ENCODE results near the gene MAGI3.
"Not testable (repeated sequence)": the region's sequence is repeated elsewhere in the genome, so short reads cannot be mapped to it uniquely, and the experiment has no call there.

The MAGI3 gene

DNA sequence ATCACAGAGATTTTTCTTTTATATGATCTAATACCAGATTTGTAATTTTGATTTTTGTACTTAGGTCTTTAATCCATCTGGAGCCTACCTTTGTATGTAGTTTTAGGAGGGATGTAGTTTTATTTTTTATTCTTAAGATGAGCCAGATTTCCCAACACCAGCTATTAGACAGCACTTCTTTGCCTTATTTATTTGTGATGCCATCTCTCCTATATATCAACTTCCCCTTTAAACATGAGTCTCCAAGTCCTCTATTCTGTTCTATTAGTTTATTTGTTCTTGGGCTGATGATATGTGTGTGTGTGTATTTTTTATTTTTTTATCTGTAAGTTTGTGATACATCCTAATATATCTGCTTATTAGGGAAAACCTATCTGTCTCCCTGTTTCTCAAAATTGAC lies 274.8 kb downstream of the MAGI3 start:
- DNase-seq, result no peak

DNA sequence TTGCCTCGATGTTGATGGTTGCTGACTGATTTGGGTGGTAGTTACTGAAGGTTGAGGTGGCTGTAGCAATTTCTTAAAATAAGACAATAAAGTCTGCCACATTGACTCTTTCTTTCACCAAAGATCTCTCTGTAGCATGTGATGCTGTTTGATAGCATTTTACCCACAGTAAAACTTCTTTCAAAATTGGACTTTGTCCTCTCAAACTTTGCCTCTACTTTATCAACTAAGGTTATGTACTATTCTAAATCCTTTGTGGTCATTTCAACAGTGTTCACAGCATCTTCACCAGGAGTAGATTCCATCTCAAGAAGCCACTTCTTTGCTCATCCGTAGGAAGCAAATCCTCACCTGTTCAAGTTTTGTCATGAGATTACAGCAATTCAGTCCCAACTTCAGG lies 275.8 kb downstream of the MAGI3 start:
- DNase-seq, result no peak

DNA sequence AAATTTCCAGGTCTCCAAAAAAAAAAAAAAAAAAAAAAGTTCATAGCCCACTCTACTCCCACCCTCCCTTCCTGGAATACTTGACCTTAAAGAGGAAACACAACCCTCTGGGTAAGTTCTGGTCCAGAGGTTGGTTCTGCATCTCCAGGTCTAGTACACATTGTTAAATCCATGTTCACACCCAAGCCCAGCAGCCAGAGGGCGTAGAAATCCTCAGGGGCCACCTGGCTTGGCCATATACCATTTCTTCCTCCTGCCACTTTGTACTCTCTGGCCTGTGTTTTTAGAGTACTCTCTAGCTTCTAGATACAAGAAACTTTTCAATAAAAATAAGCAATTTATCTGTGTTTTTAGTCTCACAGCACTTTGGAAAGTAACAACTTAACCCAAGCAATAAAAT lies 279.7 kb downstream of the MAGI3 start:
- DNase-seq, result no peak

DNA sequence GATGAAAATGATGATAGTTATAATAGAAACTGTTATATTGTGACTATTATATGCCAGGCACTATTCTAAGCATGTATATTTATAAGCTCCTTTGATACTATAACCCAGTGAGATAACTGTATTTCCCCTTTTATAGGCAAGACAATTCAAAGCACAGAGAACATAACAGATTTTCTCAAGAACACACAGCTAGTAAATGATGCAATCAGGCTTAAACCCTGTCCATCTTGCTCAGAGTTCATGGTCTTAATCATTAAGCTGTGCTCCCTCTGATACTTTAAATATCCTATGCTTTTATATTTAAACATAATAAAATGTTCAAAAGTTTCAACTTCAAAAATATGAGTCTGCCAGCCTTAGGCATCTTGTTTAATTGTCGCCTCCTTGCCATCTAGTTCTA lies 280.3 kb downstream of the MAGI3 start:
- no peak for DNase-seq

DNA sequence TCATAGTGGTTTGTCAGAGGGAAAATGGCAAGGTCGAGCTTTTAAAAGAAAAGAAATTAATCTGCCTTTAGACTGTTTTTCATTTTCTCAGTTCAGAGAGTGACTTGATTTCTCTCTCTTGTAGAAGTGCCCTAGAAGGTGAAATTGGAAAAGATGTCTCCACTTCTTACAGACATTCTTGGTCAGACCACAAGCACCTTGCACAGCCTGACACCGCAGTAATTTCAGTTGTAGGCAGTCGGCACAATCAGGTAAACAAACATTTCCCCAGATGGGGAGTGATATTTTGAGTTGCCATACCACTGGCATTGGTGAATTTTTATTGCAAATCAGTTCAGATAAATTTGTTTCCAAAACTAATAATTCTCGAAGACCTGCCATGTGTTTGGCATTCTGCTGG lies 282.2 kb downstream of the MAGI3 start:
- no peak for DNase-seq

DNA sequence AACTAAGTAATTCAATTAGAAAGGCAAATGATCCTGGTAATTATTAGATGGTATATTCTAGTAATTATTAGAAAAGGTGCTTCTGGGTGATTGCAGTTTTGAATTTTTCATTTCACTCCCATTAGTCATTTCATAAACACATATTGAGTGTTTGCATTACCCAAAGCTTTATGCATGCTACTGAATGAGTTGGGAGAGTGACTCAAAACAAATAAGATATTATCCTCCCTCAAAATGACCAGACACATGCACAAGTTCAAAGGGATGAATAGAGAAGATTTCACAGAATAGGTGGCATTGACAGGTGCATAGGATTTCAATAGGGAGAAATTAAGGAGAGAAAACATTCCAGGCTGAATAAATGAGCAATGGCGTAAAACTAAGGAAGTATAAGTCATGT lies 284.3 kb downstream of the MAGI3 start:
- DNase-seq, result no peak

DNA sequence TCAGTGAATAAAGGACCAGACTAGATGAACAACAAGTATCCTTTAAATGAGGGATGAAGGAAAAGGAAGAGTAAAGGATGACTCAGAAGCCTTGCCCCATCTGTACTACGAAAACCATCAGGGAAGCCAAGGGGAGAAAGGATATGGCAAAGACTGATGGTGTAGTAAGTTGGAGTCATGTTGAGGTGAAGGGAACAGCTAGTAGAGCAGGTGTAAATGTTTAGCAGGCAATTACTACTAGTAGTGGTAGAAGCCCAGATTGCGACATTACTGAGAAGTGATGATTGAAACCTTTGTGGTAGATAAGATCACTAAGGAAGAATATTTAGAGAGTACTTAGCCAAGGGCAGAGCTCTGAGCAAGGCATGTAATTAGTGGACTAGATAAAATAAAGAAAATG lies 285.0 kb downstream of the MAGI3 start:
- no peak for DNase-seq

DNA sequence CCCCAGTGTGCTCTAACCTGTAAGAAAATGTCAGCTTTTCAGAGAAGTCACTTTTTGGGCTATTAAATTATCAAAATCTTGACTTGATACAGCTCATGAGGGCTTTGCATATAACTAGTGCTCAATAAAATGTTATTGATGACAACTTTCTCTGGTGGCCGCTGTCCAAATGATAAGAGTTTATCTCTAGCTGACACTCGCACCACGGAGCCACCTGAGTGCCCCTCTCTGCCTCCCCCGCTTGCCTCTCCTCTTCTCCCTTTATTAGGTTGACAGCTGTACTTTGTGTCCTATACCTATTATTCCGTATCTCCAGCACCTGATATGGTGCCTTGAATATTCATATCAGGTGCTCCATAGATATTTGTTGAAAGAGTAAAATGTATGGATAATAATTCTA lies 286.2 kb downstream of the MAGI3 start:
- no peak for DNase-seq

DNA sequence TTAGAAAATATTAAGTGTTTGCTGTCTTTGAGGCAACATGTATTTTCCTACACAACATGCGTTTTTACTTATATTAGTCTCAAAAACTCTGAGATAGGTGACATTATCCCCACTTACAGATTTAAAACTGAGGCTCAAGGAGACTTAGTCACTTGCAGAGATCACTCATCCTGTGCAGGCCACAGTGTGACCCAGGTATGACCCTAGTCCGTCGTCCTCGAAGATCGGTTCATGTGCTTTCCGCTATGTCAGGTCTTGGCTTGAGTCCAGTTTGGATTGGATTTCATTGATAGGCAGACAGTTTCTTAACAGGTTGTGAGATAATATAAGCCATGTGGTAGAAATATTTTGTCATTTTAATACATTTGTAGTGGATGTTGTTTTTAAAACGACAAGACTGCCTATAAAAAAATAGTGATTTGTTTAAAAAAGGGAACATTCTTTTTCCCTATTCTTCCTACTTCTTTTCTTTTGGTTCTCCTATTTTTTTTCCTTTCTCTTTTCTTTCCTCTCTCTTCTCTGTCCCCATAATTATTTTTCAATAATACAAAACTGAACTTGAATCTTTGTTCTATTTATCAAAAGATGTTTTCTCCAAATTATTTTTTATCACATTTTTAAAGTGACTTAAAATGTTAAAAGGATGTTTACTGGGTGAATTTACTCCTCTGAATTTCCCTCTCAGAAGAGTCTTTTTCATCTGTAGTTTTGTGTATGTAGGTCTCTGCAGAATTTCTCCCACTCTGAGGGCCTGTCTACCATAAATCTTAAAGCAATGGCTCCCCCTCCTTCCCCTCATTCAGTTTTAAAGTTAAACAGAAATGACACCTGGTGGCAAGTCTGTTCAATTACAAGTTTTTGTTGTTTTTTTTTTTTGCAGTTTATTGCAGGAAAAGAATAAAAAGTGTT lies 287.2 kb downstream of the MAGI3 start:
- peak; percentile 27 for DNase-seq

DNA sequence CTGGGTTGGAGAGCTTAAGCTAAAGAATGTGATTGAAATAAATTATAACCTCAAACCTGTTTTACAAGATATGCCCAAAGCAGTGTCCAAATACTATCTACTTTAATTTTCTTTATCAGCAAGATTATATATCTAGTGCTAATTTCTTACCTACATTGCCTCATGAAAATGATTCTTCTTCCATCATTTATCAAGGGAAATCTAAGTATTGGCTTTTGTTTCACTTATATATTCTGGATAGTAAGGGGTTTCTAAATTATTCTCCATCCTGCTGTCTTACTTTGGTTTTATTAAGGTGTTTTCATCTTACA lies 287.8 kb downstream of the MAGI3 start:
- DNase-seq, result no peak

DNA sequence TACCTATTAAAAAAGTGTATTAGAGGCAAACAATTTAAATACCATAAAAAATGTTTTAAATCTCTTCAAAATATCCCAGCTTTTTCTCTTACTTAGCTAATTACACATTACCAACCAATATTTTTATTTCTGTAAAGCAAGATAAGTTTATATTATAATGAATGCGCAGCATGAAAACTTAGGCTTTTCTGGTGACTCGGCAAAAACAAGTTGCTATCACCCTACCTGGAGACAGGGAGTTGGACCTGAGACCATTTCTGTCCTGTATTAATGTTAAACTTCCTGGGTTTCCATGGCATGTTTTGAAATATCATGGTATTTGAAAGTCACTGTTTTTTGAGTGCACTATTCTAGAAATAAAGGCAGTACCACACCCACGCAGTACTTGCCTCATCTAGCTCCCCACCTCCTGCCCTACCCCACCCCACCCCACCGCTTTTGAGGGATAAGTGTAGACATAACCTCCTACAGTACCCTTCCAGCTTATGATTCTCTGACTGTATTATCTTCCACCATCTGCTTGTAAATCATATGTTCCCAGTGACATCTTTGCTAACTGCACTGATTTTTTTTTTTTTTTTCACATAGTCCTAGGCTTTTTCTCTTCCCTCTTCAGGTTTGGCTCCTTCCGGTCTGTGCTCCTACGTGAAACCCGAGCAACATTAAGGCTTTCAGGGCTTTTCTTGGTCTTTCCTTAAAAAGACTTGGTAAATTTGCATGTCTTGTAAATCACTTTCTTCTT lies 291.5 kb downstream of the MAGI3 start:
- DNase-seq, result no peak

DNA sequence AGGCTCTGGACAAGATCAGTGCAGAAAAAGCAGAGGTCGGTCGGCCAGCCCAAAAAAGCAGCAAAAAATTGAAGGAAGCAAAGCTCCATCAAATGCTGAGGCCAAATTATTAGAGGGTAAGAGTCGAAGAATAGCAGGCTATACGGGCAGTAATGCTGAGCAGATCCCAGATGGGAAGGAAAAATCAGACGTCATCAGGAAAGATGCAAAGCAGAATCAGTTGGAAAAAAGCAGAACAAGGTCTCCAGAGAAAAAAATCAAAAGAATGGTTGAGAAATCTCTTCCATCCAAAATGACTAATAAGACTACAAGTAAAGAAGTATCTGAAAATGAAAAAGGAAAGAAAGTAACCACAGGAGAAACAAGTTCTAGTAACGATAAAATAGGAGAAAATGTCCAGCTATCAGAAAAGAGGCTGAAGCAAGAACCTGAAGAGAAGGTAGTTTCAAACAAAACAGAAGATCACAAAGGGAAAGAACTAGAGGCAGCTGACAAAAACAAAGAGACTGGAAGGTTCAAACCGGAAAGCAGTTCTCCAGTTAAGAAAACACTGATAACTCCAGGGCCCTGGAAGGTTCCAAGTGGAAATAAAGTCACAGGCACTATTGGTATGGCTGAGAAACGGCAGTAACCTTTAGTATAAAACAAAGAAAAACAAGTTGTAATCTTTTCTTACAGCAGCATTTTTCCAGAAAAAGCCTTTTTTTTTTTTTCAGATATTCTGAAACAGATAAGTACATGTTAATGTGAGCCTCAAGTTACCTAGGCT lies 293.3 kb downstream of the MAGI3 start:
- DNase-seq, result no peak

DNA sequence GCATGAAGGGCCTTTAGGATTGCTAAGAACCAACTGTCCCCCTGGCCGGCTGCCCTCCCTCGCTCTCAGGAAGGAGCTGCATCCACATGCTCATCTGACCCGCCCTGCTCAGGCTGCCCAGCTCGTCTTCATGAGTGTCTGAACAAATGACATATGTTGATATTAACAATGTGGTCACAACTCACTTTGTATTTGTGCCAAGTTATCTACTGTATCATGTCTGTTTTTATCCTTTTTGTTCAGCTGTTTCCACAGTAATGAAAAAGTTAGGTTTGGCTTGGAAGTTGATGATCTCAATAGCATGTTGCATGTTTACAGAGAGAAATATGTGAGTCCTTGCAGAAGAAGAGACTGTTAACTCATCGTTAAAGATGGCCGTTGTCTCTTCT lies 293.8 kb downstream of the MAGI3 start:
- no peak for DNase-seq

DNA sequence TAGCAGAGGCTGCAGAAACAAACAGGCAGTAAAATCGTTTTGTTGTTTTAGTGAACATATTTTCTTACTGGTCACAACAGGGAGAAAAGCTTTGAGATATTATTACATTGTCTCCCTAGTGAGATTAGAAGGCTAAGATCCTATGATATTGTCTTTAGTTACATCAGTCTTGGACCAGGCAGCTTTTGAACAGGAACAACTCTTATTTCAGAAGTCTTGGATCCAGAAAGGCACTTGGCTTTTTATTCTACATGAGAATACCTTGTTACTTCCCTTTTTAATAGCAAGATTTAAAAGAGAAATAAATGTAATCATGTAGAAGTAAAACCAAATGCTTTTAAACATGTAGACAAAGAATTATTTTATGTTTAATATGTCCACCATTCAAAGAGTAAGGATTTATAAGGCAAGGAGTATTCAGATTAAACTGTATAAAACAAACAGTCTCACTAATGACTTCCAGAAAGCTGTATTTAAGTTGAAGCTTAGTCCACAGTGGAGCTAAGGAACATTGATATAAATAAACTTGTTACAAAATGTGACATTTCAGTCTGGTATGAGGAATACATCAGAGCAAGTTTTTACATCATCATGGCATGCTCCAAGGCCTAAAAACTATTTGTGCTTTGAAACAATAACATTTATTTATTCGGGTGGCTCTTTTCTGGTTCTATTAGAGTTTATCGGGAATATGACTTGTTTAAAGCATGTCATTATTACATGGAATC lies 296.7 kb downstream of the MAGI3 start:
- no peak for DNase-seq

DNA sequence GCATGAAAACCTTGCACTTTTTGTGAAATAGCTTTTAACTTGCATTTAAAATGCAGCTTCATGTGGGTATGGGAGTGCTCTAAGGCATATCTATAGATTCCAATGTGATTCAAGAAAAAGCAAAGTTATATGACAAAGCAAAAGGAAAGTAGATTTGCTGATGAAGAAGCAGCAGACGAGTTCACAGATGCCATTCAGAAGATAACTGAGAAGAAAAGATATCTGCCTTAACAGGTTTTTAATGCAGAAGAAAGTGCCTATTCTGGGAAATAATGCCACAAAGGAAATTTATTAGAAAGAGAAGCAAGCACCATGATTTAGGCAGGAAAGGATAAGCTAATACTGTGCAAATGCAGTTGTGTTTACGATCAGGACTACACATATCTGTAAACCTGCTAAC lies 300.9 kb downstream of the MAGI3 start:
- no peak for DNase-seq

DNA sequence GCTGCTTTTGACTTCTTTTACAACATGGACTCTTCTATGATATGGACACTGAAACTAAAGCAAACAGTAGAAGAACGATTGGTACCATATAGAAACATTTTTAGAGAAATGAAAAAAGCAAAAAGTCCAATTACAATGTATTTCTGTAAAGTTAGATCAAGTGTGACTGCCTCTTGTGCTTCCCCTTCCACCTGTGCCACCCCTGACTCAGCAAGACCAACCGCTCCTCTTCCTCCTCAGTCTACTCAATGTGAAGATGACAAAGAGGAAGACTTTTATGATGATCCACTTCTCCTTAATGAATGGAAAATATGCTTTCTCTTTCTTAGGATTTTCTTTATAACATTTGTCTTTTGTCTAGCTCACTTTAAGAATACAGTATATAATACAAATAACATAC lies 302.0 kb downstream of the MAGI3 start:
- DNase-seq, result no peak

DNA sequence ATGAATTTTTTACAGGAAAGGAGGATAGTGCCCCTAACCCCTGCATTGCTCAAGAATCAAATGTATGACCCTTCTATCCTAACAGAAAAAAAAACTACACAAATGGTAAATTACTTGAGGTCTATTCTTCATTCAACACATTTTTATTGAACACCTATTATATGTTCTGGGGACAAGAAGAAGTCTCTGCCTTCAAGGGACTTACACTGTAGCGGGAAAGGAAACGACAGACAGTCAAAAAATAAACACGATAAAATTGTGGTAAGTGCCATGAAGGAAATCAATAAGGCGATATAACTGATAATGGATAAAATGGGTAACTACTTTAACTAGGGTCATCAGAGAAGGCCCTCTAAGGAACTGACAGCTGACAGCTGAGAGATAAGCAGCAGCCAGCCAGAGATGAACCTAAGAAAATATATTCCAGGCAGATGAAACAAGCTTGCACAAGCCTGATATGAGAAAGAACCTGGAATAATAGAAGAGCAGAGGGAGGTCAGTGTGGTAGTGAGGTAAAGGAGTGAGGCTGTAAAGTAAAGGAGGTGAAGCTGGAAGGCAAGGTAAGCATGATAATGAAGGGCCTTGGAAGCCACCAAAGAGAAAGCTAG lies 302.6 kb downstream of the MAGI3 start:
- DNase-seq, result no peak

DNA sequence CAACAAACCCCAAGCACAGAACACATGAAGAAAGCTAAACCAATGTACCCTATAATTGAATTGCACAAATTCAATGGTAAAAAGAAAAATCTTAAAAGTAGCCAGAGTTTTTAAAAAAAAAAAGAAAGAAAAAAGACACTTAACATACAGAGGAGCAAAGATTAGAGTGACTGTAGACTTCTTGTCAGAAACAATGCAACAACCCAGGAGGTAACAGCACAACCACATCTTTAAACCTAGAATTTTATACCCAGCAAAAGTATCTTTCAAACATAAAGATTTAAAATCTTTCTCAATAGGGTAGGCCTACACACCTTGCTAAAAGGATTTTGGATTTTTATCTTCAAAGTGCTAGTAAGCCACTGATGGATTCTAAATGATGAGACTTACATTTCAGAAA lies 304.6 kb downstream of the MAGI3 start:
- no peak for DNase-seq

DNA sequence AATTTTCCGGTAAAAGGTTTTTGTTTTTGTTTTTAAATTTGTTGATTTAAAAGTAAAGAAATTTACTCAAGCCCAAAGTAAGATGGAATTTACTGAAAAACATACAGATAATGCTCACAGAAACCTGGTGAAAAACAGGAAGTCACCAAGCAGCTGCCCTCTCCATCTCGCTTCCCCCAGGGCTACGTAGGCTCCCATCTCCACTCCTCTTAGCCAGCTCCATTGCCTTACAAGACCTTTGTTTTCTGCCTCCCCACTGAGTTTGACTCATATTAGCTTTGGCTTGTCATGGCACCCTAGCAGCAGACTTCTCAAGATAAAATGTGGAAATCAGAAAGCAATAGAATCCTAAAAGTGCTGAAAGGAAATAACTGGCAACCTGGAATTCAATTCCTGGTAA lies 311.1 kb downstream of the MAGI3 start:
- DNase-seq, result no peak

DNA sequence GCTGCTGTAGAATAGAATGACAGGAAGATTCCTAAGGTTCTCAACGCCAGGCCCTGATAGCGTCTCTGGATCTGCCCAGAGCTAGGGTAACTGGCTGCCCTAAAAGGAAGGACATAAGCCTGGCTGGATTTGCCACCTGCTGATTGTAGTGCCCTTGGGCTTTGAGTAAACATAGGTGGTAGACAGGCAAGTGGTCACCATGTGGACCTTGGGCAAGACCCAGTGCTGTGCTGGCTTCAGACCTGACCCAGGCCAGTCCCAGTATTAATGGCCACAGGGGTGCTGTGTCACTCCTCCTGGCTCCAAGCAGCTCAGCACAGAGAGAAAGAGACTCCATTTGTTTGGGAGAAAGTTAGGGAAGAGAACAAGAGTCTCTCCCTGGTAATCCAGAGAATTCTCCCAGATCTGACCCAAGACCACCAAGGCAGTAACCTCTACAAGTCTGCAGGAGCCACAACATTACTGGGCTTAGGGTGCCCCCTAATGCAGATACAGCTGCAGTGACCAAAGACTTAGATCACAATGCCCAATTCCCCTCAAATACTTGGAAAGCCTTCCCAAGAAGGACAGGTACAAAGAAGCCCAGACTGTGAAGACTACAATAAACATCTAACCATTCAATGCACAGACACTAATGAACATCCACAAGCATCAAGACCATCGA lies 324.4 kb downstream of the MAGI3 start:
- no peak for DNase-seq

DNA sequence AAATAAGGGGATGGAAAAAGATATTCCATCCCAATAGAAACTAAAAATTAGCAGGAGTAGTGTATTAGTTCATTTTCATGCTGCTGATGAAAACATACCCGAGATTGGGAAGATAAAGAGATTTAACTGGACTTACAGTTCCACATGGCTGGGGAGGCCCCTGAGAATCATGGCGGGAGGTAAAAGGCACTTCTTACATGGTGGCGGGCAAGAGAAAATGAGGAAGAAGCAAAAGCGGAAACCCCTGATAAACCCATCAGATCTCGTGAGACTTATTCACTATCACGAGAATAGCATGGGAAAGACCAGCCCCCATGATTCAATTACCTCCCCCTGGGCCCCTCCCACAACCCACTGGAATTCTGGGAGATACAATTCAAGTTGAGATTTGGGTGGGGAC lies 327.2 kb downstream of the MAGI3 start:
- DNase-seq, result not testable (repeated sequence)

DNA sequence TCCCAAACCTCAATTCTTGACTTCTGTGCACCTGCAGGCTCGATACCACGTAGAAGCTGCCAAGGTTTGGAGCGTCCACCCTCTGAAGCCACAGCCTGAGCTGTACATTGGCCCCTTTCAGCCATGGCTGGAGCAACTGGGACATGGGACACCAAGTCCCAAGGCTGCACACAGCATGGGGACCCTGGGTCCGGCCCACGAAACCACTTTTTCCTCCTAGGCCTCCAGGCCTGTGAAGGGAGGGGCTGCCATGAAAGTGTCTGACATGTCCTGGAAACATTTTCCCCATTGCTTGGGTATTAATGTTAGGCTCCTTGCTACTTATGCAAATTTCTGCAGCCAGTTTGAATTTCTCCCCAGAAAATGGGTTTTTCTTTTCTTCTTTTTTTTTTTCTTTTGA lies 328.3 kb downstream of the MAGI3 start:
- DNase-seq, result not testable (repeated sequence)
